Pancreas (tissue), 10 donors: ENCODE data around the gene NEK4. TPM values are rescaled to one million over a fixed set of nuclear protein-coding genes. Genes with fewer than 3 reads are reported as not detected.

ENCODE experiments used
- ATAC-seq, 4 donors: fragments of 200-7000 bp; cut with Tn5 transposase; one replicate each; pipeline versions ENCODE4 v1.8.0 to v1.9.1; 2020; ENCODE audit warnings: mild to moderate bottlenecking in 4 of 4, moderate library complexity in 4 of 4
- DNase-seq, 6 donors: peaks; one replicate each; pipeline ENCODE4 v3.0.0-alpha.2; 2020
- FAIRE-seq: peaks from 2 replicates; lab custom pipeline; 2012; peaks lifted over from hg19 to GRCh38; lab: Jason Lieb, UNC
- H3K27ac ChIP-seq, 4 donors: fragments of 200-600 bp; sonication (generic); 1 replicate in 3 of 4; 2 replicates in 1 of 4; pipeline versions ENCODE4 v1.5.0 to v1.8.0; 2020
- H3K27me3 ChIP-seq, 4 donors: fragments of 200-600 bp; one replicate each; pipeline ENCODE4 v1.8.0; 2021
- H3K36me3 ChIP-seq, 3 donors: fragments of 200-600 bp; sonication (generic) in 1 of 3; one replicate each; pipeline versions ENCODE4 v1.5.0 to v1.8.0; 2020 to 2021
- H3K4me1 ChIP-seq, 3 donors: fragments of 200-600 bp; one replicate each; pipeline ENCODE4 v1.8.0; 2021
- H3K4me3 ChIP-seq, 4 donors: fragments of 200-600 bp; sonication (generic) in 2 of 4; one replicate each; pipeline versions ENCODE4 v1.5.0 to v1.8.0; 2020 to 2021
- H3K9me3 ChIP-seq, 4 donors: fragments of 200-600 bp; one replicate each; pipeline ENCODE4 v1.8.0; 2021
- CTCF ChIP-seq, 4 donors: fragments of 200-600 bp; sonication (generic) in 3 of 4; IDR thresholded peaks; one replicate each; pipeline versions ENCODE4 v1.5.0 to v1.8.0; 2021; ENCODE audit warnings: antibody characterized with exemption in 4 of 4
- WGBS, 2 donors: extraction: QIAGEN DNeasy Blood & Tissue Kit; methylation state at CpG; one replicate each; pipeline ENCODE4 v1.1.7; 2013; 5-methylcytosine and 5-hydroxymethylcytosine counted together
- intact Hi-C, 3 donors: fragments of 100-400 bp; cut with DNase I; formaldehyde crosslinking; loops; one replicate each; pipeline versions ENCODE4 v1.11.1 to v1.14.2; 2022
- polyA plus RNA-seq, 2 donors: library from polyadenylated mRNA; stranded (reverse); fragments of 200-250 nt; gene quantifications; one replicate each; pipeline ENCODE4 v1.2.3, GENCODE V29; 2013
- total RNA-seq, 6 donors: library from RNA; stranded (reverse); fragmentation: NEBNext Ultra II Directional in 4 of 6; extraction: Animal tissue kit (Norgen Biotek cat#: 25700) in 4 of 6; gene quantifications; one replicate each; pipeline versions ENCODE4 v1.2.1 to v1.2.4, GENCODE V29; 2021 to 2023
- donor health status: healthy with polysubstance abuse.
- donor health status: DM: no; HTN: no; CAD: no; lungs with moderate emphysema.
- donor health status: DM: no; HTN: no; CAD: no.
- donor health status: control.
- donor health status: control.
- donor health status: Bipolar disorder and iron deficiency.
- donor health status: DM: yes; HTN: yes; CAD: no.
- donor health status: DM: no; HTN: no; CAD: no.
- donor health status: DM: no; HTN: no; CAD: no.
- donor health status: DM: yes; HTN: yes; CAD: no.

Gene NEK4
- total and polyA plus RNA-seq, 8 donors, result 4.0 to 22.0 (median 14.8) TPM

GRCh38 chr3:52682016-52682415 is 88.7 kb downstream of the NEK4 start:
- Histone ChIP-seq H3K4me1 (peaks cover 18 to 42% (median 26%) of the 10 kb centered on the region in 3 donors), H3K27ac (peak overlapping the region in 2 of 4 donors; percentile 43 to 44), H3K27me3 (no peaks in the 10 kb centered on the region), H3K9me3 (no peaks in the 10 kb centered on the region), H3K36me3 (peaks cover 0 to 14% (median 7%) of the 10 kb centered on the region in 3 donors), H3K4me3 (no peak overlapping the region)
- DNase-seq, result peak in 2 of 6 donors; percentile 17 to 39
- FAIRE-seq, result no peak
- intact Hi-C loops, result no loop called here
- peak in 3 of 4 donors; percentile 23 to 34 (median 24) for ATAC-seq
- TF ChIP-seq CTCF (IDR thresholded peaks at IDR 0.05), result no peak

- TF ChIP-seq CTCF (IDR thresholded peaks at IDR 0.05), result no peak
- 34 to 51% methylated on average over 3 of the region's 3 CpGs for WGBS, 2 donors
- no peak overlapping the region for H3K4me3 ChIP-seq
- H3K4me1 ChIP-seq, result peaks cover 18 to 39% (median 23%) of the 10 kb centered on the region in 3 donors
- no peaks in the 10 kb centered on the region for H3K9me3 ChIP-seq
- no peak for FAIRE-seq
- H3K36me3 ChIP-seq, result peaks cover 0 to 19% (median 7%) of the 10 kb centered on the region in 3 donors
- intact Hi-C loops, result no loop called here
- peak overlapping the region in 2 of 4 donors; percentile 43 to 44 for H3K27ac ChIP-seq
- DNase-seq, result no peak
- H3K27me3 ChIP-seq, result no peaks in the 10 kb centered on the region
- no peak for ATAC-seq
Observed at GRCh38 chr3:52681596-52681995, 89.1 kb downstream of the NEK4 start.

GRCh38 chr3:52679811-52680210 is 90.9 kb downstream of the NEK4 start:
- Histone ChIP-seq H3K27me3 (no peaks in the 10 kb centered on the region), H3K27ac (peak overlapping the region in 1 of 4 donors; percentile 55), H3K4me1 (peaks cover 18 to 39% (median 23%) of the 10 kb centered on the region in 3 donors), H3K36me3 (peaks cover 0 to 26% (median 7%) of the 10 kb centered on the region in 3 donors), H3K9me3 (no peaks in the 10 kb centered on the region), H3K4me3 (no peak overlapping the region)
- WGBS, 2 donors, result 10 to 21% methylated on average over 1 of the region's 1 CpG
- intact Hi-C loops, result no loop called here
- ATAC-seq, result peak in 1 of 4 donors; percentile 15
- DNase-seq, result no peak
- TF ChIP-seq CTCF (IDR thresholded peaks at IDR 0.05), result no peak
- FAIRE-seq, result no peak

- Histone ChIP-seq H3K27ac (peak overlapping the region in 1 of 4 donors; percentile 55), H3K4me1 (peaks cover 13 to 33% (median 17%) of the 10 kb centered on the region in 3 donors), H3K36me3 (peaks cover 0 to 30% (median 7%) of the 10 kb centered on the region in 3 donors), H3K27me3 (no peaks in the 10 kb centered on the region), H3K9me3 (no peaks in the 10 kb centered on the region), H3K4me3 (no peak overlapping the region)
- intact Hi-C loops, result no loop called here
- FAIRE-seq (no peak), ATAC-seq (no peak), DNase-seq (no peak)
- WGBS, 2 donors, result 64 to 70% methylated on average over 3 of the region's 3 CpGs
- no peak for TF ChIP-seq CTCF (IDR thresholded peaks at IDR 0.05)
Observed at GRCh38 chr3:52679199-52679538, 91.6 kb downstream of the NEK4 start.
